ACHN (cell line): ENCODE data around the gene PARP3.

Source experiments
- DNase-seq: peaks from one replicate; pipeline ENCODE4 v3.0.0-alpha.2; 2015
- in situ Hi-C: cut with HindIII; loops from 2 replicates; pipeline ENCODE4 v1.10.0; 2017; ENCODE audit warnings: low sequenced_read_pairs, low pct_ligation_motif_present, low pct_unique_long_range_greater_than_20kb

Gene PARP3

DNA sequence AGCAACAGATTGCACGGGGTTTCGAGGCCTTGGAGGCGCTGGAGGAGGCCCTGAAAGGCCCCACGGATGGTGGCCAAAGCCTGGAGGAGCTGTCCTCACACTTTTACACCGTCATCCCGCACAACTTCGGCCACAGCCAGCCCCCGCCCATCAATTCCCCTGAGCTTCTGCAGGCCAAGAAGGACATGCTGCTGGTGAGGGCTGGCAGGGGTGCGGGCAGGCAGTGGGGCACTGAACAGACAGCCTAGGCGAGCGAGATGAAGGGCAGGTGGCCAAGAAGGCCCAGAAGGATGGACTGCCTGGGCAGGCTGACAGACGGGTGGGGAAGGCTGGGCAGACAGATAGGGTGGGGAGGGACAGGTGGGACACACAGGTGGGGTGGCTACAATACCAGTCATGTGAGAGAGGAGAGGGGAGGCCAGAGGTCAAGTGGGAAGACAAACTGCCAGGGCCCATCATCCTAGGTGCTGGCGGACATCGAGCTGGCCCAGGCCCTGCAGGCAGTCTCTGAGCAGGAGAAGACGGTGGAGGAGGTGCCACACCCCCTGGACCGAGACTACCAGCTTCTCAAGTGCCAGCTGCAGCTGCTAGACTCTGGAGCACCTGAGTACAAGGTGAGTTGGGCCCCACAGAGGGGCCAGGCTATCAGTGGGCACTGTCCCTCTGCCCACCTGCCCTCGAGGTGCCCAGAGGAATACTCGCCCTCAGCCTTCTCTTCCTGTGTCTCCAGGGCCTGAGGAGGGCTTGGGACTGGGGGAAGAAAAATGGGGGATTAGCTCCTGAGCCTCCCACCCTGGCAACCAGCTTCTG is 3.1 kb downstream of the PARP3 start:
- in situ Hi-C loops: no loop called here

GRCh38 chr3:51945926-51946705 is 4.0 kb downstream of the PARP3 start:
- in situ Hi-C loops: no loop called here

More for the DNA sequence above, 3.1 kb downstream of the PARP3 start:
- DNase-seq: no peak

GRCh38 chr3:51946796-51947195 is 4.6 kb downstream of the PARP3 start:
- DNase-seq: no peak
- in situ Hi-C loops: no loop called here

More at GRCh38 chr3:51945926-51946705, 4.0 kb downstream of the PARP3 start:
- DNase-seq: no peak

DNA sequence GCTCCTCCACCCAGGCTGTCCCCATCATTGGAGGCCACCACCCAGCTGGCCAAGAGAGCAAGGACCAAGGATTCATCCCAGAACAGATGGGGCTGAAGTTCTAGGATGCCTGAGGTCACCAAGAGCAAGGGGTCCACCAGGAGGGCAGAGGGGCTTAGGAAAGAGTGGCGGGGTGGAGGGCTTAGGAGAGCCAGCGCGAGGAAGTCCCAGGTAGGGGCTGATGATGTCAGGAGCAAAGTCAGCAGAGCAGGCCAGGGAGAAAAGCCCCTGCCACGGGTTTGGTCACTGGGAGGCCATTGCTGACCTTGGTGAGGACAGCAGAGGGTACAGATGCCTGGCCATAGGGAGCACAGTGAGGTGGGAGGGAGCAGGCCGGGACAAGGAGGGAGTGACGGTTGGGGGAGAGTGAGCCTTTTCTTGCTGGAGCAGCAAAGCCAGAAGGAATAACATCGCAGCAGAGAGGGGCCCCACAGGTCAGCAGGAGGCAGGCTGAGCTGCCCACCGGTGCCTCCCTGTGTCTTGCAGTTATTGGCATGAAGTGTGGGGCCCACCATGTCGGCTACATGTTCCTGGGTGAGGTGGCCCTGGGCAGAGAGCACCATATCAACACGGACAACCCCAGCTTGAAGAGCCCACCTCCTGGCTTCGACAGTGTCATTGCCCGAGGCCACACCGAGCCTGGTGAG is 5.2 kb downstream of the PARP3 start:
- DNase-seq: no peak
- in situ Hi-C loops: no loop called here

- DNase-seq: no peak
- in situ Hi-C loops: no loop called here
Measured at GRCh38 chr3:51948016-51948580, 5.9 kb downstream of the PARP3 start.

- DNase-seq: no peak
- in situ Hi-C loops: no loop called here
Measured at GRCh38 chr3:51949121-51949520, 7.0 kb downstream of the PARP3 start.

DNA sequence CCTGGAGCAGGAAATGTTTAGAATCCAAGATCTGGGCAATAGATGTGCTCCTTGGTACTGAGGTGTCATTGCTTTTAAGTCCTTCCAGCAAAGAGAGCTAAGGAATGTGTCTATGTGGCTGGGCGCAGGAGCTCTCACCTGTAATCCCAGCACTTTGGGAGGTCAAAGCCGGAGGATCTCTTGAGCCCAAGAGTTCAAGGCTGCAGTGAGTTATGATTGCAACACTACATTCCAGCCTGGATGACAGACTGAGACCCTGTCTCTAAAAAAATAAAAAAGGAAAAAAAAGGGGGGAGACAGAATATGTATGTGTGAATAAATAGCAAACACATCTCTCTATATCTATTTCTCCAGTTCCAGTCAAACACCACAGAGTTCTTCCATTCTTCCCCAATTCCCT is 8.7 kb downstream of the PARP3 start:
- in situ Hi-C loops: no loop called here
- no peak for DNase-seq

GRCh38 chr3:51953445-51953844 is 11.3 kb downstream of the PARP3 start:
- in situ Hi-C loops: no loop called here
- DNase-seq: no peak

GRCh38 chr3:51954105-51954504 is 11.9 kb downstream of the PARP3 start:
- in situ Hi-C loops: no loop called here
- DNase-seq: no peak

GRCh38 chr3:51954713-51955112 is 12.6 kb downstream of the PARP3 start:
- in situ Hi-C loops: no loop called here

DNA sequence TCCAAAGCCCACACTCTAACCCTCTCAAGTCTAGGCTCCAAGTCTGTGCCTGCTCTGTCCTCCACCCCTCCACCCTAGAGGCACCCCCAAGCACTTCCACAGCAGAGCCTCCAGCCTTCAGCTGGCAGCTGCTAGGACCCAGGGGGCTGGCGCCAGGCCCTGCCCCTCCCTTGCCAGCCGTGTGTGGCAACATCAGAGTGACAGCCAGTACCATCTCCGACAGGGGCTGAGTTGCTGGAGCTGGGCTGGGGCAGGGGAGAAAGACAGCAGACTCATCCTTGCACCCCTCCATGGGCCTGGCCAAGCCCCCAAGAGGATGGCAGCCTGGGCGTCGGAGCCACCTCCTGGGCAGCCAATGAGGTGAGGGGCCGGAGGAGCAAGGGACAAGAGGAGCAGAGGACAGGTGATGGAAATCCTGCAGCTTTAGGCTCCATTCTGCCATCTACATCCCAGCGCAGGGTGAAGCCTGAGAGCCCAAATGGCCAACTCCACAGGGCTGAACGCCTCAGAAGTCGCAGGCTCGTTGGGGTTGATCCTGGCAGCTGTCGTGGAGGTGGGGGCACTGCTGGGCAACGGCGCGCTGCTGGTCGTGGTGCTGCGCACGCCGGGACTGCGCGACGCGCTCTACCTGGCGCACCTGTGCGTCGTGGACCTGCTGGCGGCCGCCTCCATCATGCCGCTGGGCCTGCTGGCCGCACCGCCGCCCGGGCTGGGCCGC is 13.2 kb downstream of the PARP3 start, which contains the start of gene GPR62:
Gene GPR62, plus strand, starts transcription at position 207 of the 718 bp plus-strand sequence. Its CDS starts 272 bp downstream, at position 479.
- in situ Hi-C loops: no loop called here
- DNase-seq: no peak

More at GRCh38 chr3:51954713-51955112, 12.6 kb downstream of the PARP3 start:
- DNase-seq: no peak

GRCh38 chr3:51955893-51956770 is 14.0 kb downstream of the PARP3 start:
- DNase-seq: no peak
- in situ Hi-C loops: no loop called here

DNA sequence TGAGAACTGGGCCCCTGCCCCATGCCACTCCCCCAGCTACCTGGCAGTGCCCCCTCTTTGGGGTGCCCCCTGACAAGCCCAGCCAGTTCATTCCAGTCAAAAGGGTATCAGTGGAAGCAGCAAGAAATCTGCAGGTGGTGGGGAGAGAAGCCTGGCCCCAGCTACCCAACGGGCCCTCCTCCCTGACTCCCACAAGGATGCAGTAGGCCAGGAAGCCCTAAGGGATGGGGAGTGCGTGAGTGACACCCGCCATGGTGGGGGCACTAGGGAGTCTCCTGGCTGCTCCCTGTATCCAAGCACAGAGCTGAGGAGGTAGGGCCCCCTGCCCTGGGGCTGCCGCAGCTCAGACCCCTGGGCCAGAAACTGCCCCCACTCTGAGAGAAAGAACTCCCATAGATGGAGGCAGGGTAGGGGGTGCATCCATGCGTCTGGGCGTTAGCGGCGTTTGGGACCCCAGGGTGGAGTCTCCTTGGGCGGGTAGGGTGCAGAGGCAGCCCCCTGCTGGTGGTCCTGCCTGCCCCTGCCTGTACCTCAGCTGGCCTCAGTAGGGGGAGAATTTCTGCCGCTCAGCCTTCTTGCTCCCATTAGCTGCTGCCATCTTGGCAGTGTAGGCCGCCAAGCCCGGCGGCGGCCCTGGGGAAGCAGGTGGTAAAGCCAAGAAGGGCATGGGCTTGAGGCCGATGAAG is 15.5 kb downstream of the PARP3 start:
- DNase-seq: no peak
- in situ Hi-C loops: no loop called here

- in situ Hi-C loops: no loop called here
- DNase-seq: no peak
Measured at GRCh38 chr3:51958603-51959521, 16.7 kb downstream of the PARP3 start.

- in situ Hi-C loops: no loop called here
- no peak for DNase-seq
Measured at GRCh38 chr3:51959651-51960050, 17.5 kb downstream of the PARP3 start.

DNA sequence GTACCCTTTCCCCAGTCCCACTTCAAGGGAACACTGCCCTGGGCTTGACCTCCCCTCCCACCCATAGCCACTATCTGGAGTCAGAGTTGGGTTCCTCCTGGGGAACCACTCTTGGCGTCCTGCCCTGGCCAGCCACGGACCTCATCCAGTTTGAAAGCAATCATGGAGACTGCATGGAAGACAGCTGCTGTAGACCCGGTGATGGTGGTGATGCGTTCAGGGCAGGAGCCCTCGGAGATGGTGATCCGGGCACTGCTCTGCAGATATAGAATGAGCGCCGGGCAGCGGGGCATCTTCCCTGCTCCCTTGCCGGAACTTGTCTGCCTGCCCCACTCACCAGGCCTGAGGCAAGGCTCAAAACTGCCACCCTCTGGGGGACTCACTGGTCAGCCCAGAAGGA is 18.2 kb downstream of the PARP3 start:
- in situ Hi-C loops: no loop called here
- DNase-seq: no peak
